ENCODE results near the gene FGF12.
"Not testable (repeated sequence)": the region's sequence is repeated elsewhere in the genome, so short reads cannot be mapped to it uniquely, and the experiment has no call there.

Gene FGF12

GRCh38 chr3:192747145-192747544 lies 19.8 kb upstream of the FGF12 start:
- Histone ChIP-seq H3K79me2 (ENCODE audit: insufficient read depth, low read length) (no peaks in the 10 kb centered on the region), H2AFZ (ENCODE audit: low read depth, low read length, severe bottlenecking) (no peak overlapping the region), H3K36me3 (ENCODE audit: low read length) (no peaks in the 10 kb centered on the region), H3K9me2 (replicated peaks; ENCODE audit: insufficient read depth, low read length) (no peaks in the 10 kb centered on the region), H3K9me3 (ENCODE audit: insufficient read depth, low read length) (no peaks in the 10 kb centered on the region), H4K20me1 (ENCODE audit: low read depth, low read length) (no peaks in the 10 kb centered on the region), H3K4me3 (ENCODE audit: insufficient read depth, low read length, poor library complexity, severe bottlenecking) (no peak overlapping the region), H3F3A (ENCODE audit: insufficient read depth) (no peaks in the 10 kb centered on the region), H3K27ac (ENCODE audit: low read depth, low read length) (no peak overlapping the region), H3K9ac (ENCODE audit: low read length) (no peak overlapping the region), H3K27me3 (ENCODE audit: low read length) (no peaks in the 10 kb centered on the region), H3K4me2 (ENCODE audit: low read depth, low read length, poor library complexity, severe bottlenecking) (no peak overlapping the region)
- TF ChIP-seq EZH2phosphoT487 (conservative IDR thresholded peaks at IDR 0.05; ENCODE audit: low read length) = no peak
- TF ChIP-seq CTCF (IDR thresholded peaks at IDR 0.05; ENCODE audit: insufficient read depth, low read length, poor library complexity, severe bottlenecking) = no peak

GRCh38 chr3:192745150-192745549 lies 17.8 kb upstream of the FGF12 start:
- Histone ChIP-seq H3K36me3 (ENCODE audit: low read length) (no peaks in the 10 kb centered on the region), H3K4me3 (ENCODE audit: insufficient read depth, low read length, poor library complexity, severe bottlenecking) (no peak overlapping the region), H3K27ac (ENCODE audit: low read depth, low read length) (no peak overlapping the region), H3K9me3 (ENCODE audit: insufficient read depth, low read length) (no peaks in the 10 kb centered on the region), H3K4me2 (ENCODE audit: low read depth, low read length, poor library complexity, severe bottlenecking) (no peak overlapping the region), H2AFZ (ENCODE audit: low read depth, low read length, severe bottlenecking) (no peak overlapping the region), H4K20me1 (ENCODE audit: low read depth, low read length) (no peaks in the 10 kb centered on the region), H3K9me2 (replicated peaks; ENCODE audit: insufficient read depth, low read length) (no peaks in the 10 kb centered on the region), H3F3A (ENCODE audit: insufficient read depth) (no peaks in the 10 kb centered on the region), H3K9ac (ENCODE audit: low read length) (no peak overlapping the region), H3K27me3 (ENCODE audit: low read length) (no peaks in the 10 kb centered on the region), H3K79me2 (ENCODE audit: insufficient read depth, low read length) (no peaks in the 10 kb centered on the region)
- no peak for TF ChIP-seq EZH2phosphoT487 (conservative IDR thresholded peaks at IDR 0.05; ENCODE audit: low read length)
- TF ChIP-seq CTCF (IDR thresholded peaks at IDR 0.05; ENCODE audit: insufficient read depth, low read length, poor library complexity, severe bottlenecking) = no peak

GRCh38 chr3:192744604-192745003 lies 17.3 kb upstream of the FGF12 start:
- not testable (repeated sequence) for H3K36me3 ChIP-seq (ENCODE audit: low read length); H3K27ac ChIP-seq (ENCODE audit: low read depth, low read length); H3K79me2 ChIP-seq (ENCODE audit: insufficient read depth, low read length); H3K9ac ChIP-seq (ENCODE audit: low read length); H3K9me3 ChIP-seq (ENCODE audit: insufficient read depth, low read length); H3K9me2 ChIP-seq (replicated peaks; ENCODE audit: insufficient read depth, low read length); H4K20me1 ChIP-seq (ENCODE audit: low read depth, low read length); H2AFZ ChIP-seq (ENCODE audit: low read depth, low read length, severe bottlenecking); H3K4me2 ChIP-seq (ENCODE audit: low read depth, low read length, poor library complexity, severe bottlenecking); H3K27me3 ChIP-seq (ENCODE audit: low read length); H3K4me3 ChIP-seq (ENCODE audit: insufficient read depth, low read length, poor library complexity, severe bottlenecking); H3F3A ChIP-seq (ENCODE audit: insufficient read depth)

GRCh38 chr3:192737506-192737905 lies 10.2 kb upstream of the FGF12 start:
- no peaks in the 10 kb centered on the region for H3K27me3 ChIP-seq (ENCODE audit: low read length)
- H3K9me2 ChIP-seq (replicated peaks; ENCODE audit: insufficient read depth, low read length) = no peaks in the 10 kb centered on the region

More at GRCh38 chr3:192737506-192737905, 10.2 kb upstream of the FGF12 start:
- H4K20me1 ChIP-seq (ENCODE audit: low read depth, low read length) = no peaks in the 10 kb centered on the region
- H3K36me3 ChIP-seq (ENCODE audit: low read length) = no peaks in the 10 kb centered on the region
- H2AFZ ChIP-seq (ENCODE audit: low read depth, low read length, severe bottlenecking) = no peak overlapping the region
- no peak overlapping the region for H3K9ac ChIP-seq (ENCODE audit: low read length)
- no peaks in the 10 kb centered on the region for H3K9me3 ChIP-seq (ENCODE audit: insufficient read depth, low read length)
- H3K27ac ChIP-seq (ENCODE audit: low read depth, low read length) = no peak overlapping the region
- H3K79me2 ChIP-seq (ENCODE audit: insufficient read depth, low read length) = no peaks in the 10 kb centered on the region
- no peak overlapping the region for H3K4me2 ChIP-seq (ENCODE audit: low read depth, low read length, poor library complexity, severe bottlenecking)
- H3K4me3 ChIP-seq (ENCODE audit: insufficient read depth, low read length, poor library complexity, severe bottlenecking) = no peak overlapping the region
- TF ChIP-seq EZH2phosphoT487 (conservative IDR thresholded peaks at IDR 0.05; ENCODE audit: low read length) (no peak), CTCF (IDR thresholded peaks at IDR 0.05; ENCODE audit: insufficient read depth, low read length, poor library complexity, severe bottlenecking) (no peak)
- no peaks in the 10 kb centered on the region for H3F3A ChIP-seq (ENCODE audit: insufficient read depth)

Data from SU-DHL-6 (cell line).